GM12878 (cell line): ENCODE results near the gene SIGLEC6. TPM values are rescaled to one million over a fixed set of nuclear protein-coding genes. Genes with fewer than 3 reads are reported as not detected.
A peak's percentile ranks its signal among the peaks of the same experiment; 100 is the strongest.

ENCODE experiments used
- ATAC-seq: fragments of 200-7000 bp; cut with Tn5 transposase; 3 replicates; pipeline ENCODE4 v1.9.1; 2020; ENCODE audit warnings: mild to moderate bottlenecking, moderate library complexity
- BruUV-seq: library from RNA; stranded (reverse); fragments of 400-500 nt; replicated peaks from 2 replicates; lab custom pipeline; 2021; lab: Mats Ljungman, UMichigan
- CTCF ChIA-PET: fragments of 300-600 bp; sonication (Branson Sonifier 250); formaldehyde crosslinking; extraction: SDS; loops from one replicate; lab custom pipeline; 2021; ENCODE audit warnings: inconsistent platforms; lab: Yijun Ruan, JAX
- POLR2A ChIA-PET: fragments of 350-600 bp; formaldehyde crosslinking; extraction: SDS; loops from one replicate; lab custom pipeline; 2021; ENCODE audit warnings: inconsistent platforms; lab: Charles Lee
- RAD21 ChIA-PET: fragments of 300-600 bp; sonication (Branson Sonifier 250); formaldehyde crosslinking; loops from one replicate; lab custom pipeline; 2023; ENCODE audit warnings: antibody characterized with exemption; ENCODE audit not compliant: unreplicated experiment; lab: Charles Lee
- SMC1A ChIA-PET: fragments of 300-600 bp; sonication (Branson Sonifier 250); formaldehyde crosslinking; loops from one replicate; lab custom pipeline; 2023; ENCODE audit not compliant: unreplicated experiment, uncharacterized antibody; lab: Charles Lee
- DNase-seq: peaks from one replicate; pipeline ENCODE4 v3.0.0-alpha.2; 2011; ENCODE audit warnings: low read depth, low spot score
- FAIRE-seq: peaks from 3 replicates; lab custom pipeline; 2011; peaks lifted over from hg19 to GRCh38; lab: Jason Lieb, UNC
- H2AFZ ChIP-seq: 2 replicates; pipeline ENCODE4 v1.6.0; 2011; ENCODE audit warnings: low read depth, low read length, control low read depth; ENCODE audit not compliant: control insufficient read depth
- H3K27ac ChIP-seq: 2 replicates; pipeline ENCODE4 v1.5.1; 2011; ENCODE audit warnings: control low read depth; ENCODE audit not compliant: control insufficient read depth, insufficient read depth
- H3K27me3 ChIP-seq, 2 experiments: replicated peaks in 1 of 2; 2 replicates each; pipeline versions ENCODE4 v1.6.0 to v1.6.1; 2011; ENCODE audit warnings: low read length in 1 of 2; ENCODE audit not compliant: control insufficient read depth in 2 of 2, insufficient read depth in 2 of 2
- H3K36me3 ChIP-seq, 2 experiments: 2 replicates each; pipeline ENCODE4 v1.5.1; 2011; ENCODE audit warnings: low read length in 1 of 2; ENCODE audit not compliant: control insufficient read depth in 2 of 2, insufficient read depth in 2 of 2
- H3K4me1 ChIP-seq: 2 replicates; pipeline ENCODE4 v1.6.1; 2011; ENCODE audit warnings: mild to moderate bottlenecking, low read length, moderate library complexity, mixed read lengths; ENCODE audit not compliant: control insufficient read depth, insufficient read depth
- H3K4me2 ChIP-seq: 2 replicates; pipeline ENCODE4 v1.6.0; 2011; ENCODE audit warnings: control low read depth; ENCODE audit not compliant: control insufficient read depth, insufficient read depth
- H3K4me3 ChIP-seq: fragments of 200-600 bp; sonication (generic); 2 replicates; pipeline ENCODE4 v1.5.1; 2016
- H3K79me2 ChIP-seq: 2 replicates; pipeline ENCODE4 v1.6.0; 2011; ENCODE audit warnings: low read length; ENCODE audit not compliant: control insufficient read depth, insufficient read depth
- H3K9ac ChIP-seq: 2 replicates; pipeline ENCODE4 v1.8.0; 2011; ENCODE audit warnings: low read length, control low read depth, mixed read lengths; ENCODE audit not compliant: control insufficient read depth, insufficient read depth
- H3K9me3 ChIP-seq: replicated peaks from 3 replicates; pipeline ENCODE4 v1.5.1; 2011; ENCODE audit warnings: mild to moderate bottlenecking, low read length; ENCODE audit not compliant: control insufficient read depth, insufficient read depth
- H4K20me1 ChIP-seq: 2 replicates; pipeline ENCODE4 v1.6.0; 2011; ENCODE audit not compliant: control insufficient read depth, insufficient read depth
- BHLHE40 ChIP-seq, 2 experiments: fragments of 450-650 bp in 1 of 2; IDR thresholded peaks; 2 replicates each; pipeline ENCODE4 v1.6.1; 2011 to 2017; ENCODE audit warnings: low read depth in 2 of 2, borderline replicate concordance in 1 of 2, improper control_type of control experiment in 1 of 2, low read length in 1 of 2, mild to moderate bottlenecking in 1 of 2
- EGR1 ChIP-seq, 2 experiments: IDR thresholded peaks; 1 replicate in 1 of 2; 2 replicates in 1 of 2; pipeline ENCODE4 v1.6.1; 2011 to 2012; ENCODE audit warnings: low read depth in 2 of 2, low read length in 2 of 2, borderline replicate concordance in 1 of 2, mild to moderate bottlenecking in 1 of 2, moderate library complexity in 1 of 2
- ELK1 ChIP-seq: IDR thresholded peaks from 2 replicates; pipeline ENCODE4 v1.6.1; 2012; ENCODE audit warnings: low read depth, low read length, improper control_type of control experiment
- IKZF1 ChIP-seq: fragments of 450-650 bp; conservative IDR thresholded peaks from 2 replicates; pipeline ENCODE4 v1.6.1; 2017; ENCODE audit warnings: antibody characterized with exemption, mild to moderate bottlenecking
- MTA2 ChIP-seq: fragments of 450-650 bp; IDR thresholded peaks from 2 replicates; pipeline ENCODE4 v1.6.1; 2016; ENCODE audit warnings: low read depth, mild to moderate bottlenecking, moderate library complexity
- NBN ChIP-seq: fragments of 450-650 bp; IDR thresholded peaks from 2 replicates; pipeline ENCODE4 v1.6.1; 2016
- POLR2AphosphoS5 ChIP-seq: IDR thresholded peaks from 2 replicates; pipeline ENCODE4 v1.6.1; 2011; ENCODE audit warnings: mild to moderate bottlenecking, low read length, inconsistent platforms
- RB1 ChIP-seq: fragments of 450-650 bp; formaldehyde crosslinking; IDR thresholded peaks from 2 replicates; pipeline ENCODE4 v1.6.1; 2017; ENCODE audit warnings: mild to moderate bottlenecking, borderline replicate concordance
- RELB ChIP-seq: fragments of 450-650 bp; IDR thresholded peaks from 2 replicates; pipeline ENCODE4 v1.6.1; 2017; ENCODE audit warnings: low read depth, mild to moderate bottlenecking, moderate library complexity
- SMAD1 ChIP-seq: fragments of 450-650 bp; IDR thresholded peaks from 2 replicates; pipeline ENCODE4 v1.6.1; 2018; ENCODE audit warnings: mild to moderate bottlenecking, low read depth; ENCODE audit not compliant: partially characterized antibody
- SRF ChIP-seq, 2 experiments: IDR thresholded peaks; 2 replicates each; pipeline ENCODE4 v1.6.1; 2011; ENCODE audit warnings: low read depth in 2 of 2, low read length in 2 of 2, mild to moderate bottlenecking in 1 of 2, moderate library complexity in 1 of 2
- ZBTB40 ChIP-seq: fragments of 450-650 bp; IDR thresholded peaks from 2 replicates; pipeline ENCODE4 v1.6.1; 2016; ENCODE audit warnings: mild to moderate bottlenecking, moderate library complexity, borderline replicate concordance
- WGBS: methylation state at CpG from one replicate; pipeline ENCODE4 v1.1.6; 2016; ENCODE audit warnings: low lambda C conversion rate; ENCODE audit not compliant: insufficient replicate concordance, insufficient coverage; ENCODE audit errors: missing lambda C conversion rate; 5-methylcytosine and 5-hydroxymethylcytosine counted together
- in situ Hi-C: fragments of 300-500 bp; cut with MboI; formaldehyde crosslinking; loops from 9 replicates; pipeline ENCODE4 v1.14.3; 2018; ENCODE audit warnings: mixed read lengths
- intact Hi-C: fragments of 100-400 bp; cut with micrococcal nuclease; formaldehyde crosslinking; loops from one replicate; pipeline ENCODE4 v1.14.2; 2022; ENCODE audit not compliant: unreplicated experiment
- polyA plus RNA-seq, 11 experiments: library from polyadenylated mRNA; depleted of rRNA in 4 of 11; unstranded in 6 of 11; stranded (reverse) in 5 of 11; fragments of >200 nt; fragmentation: Nextera tagmentation in 4 of 11; fragmentation: Illumina TruSeq in 1 of 11; extraction: Ambion mirVana in 4 of 11; extraction: Trizol in 1 of 11; gene quantifications; 1 replicate in 1 of 11; 2 replicates in 10 of 11; pipeline versions ENCODE4 v1.2.1 to v1.2.3, GENCODE V29; 2011 to 2016; ENCODE audit warnings: inconsistent platforms in 2 of 11, missing spikeins in 2 of 11, low read depth in 1 of 11
- total RNA-seq, 4 experiments: library from RNA; depleted of rRNA in 3 of 4; stranded (reverse); fragments of >200 nt in 3 of 4; fragmentation: Illumina TruSeq in 1 of 4; extraction: Trizol in 1 of 4; gene quantifications; 2 replicates each; pipeline versions ENCODE4 v1.2.1 to v1.2.3, GENCODE V29; 2013 to 2021

The SIGLEC6 gene
- total and polyA plus RNA-seq, 10 of the 15 experiments (the other 5 are each of a cell fraction or from before 2014, with no cell fraction given) = 0.08 to 0.40 (median 0.27) TPM; not detected in 2

- POLR2A ChIA-PET = interaction anchor here (0.7 to 1.3 kb wide), 2 partner anchors 23 to 618 kb away, joined by 3 to 6 read pairs; no protein-coding TSS in a partner anchor
- Histone ChIP-seq H3K27me3 (no peaks in the 10 kb centered on the region), H4K20me1 (no peaks in the 10 kb centered on the region), H3K4me1 (peaks cover 8% of the 10 kb centered on the region; the same call in 1 of the 2 replicates), H3K4me3 (peak within 1 kb of the TSS; percentile 89), H3K9me3 (no peaks in the 10 kb centered on the region), H2AFZ (peak within 1 kb of the TSS; percentile 77), H3K27ac (peak within 1 kb of the TSS; percentile 49), H3K9ac (peak within 1 kb of the TSS; percentile 5; the same call in 1 of the 2 replicates), H3K79me2 (peaks cover 19% of the 10 kb centered on the region), H3K36me3 (peaks cover 2 to 6% of the 10 kb centered on the region in 2 experiments; a peak in 3 of 4 replicates), H3K4me2 (peak within 1 kb of the TSS; percentile 75)
- SMC1A ChIA-PET = interaction anchor here (0.6 to 1.4 kb wide), 2 partner anchors 50 to 78 kb away, joined by 3 read pairs; no protein-coding TSS in a partner anchor
- DNase-seq (peak; percentile 97), ATAC-seq (peak; percentile 96), FAIRE-seq (peak; percentile 97)
- in situ Hi-C loops = no loop called here
- intact Hi-C loops = loop anchor here (5.0 kb wide), 1 partner anchor 36 kb away; no protein-coding TSS in a partner anchor
- 1% methylated on average over 30 of the region's 30 CpGs for WGBS
- RAD21 ChIA-PET = interaction anchor here (0.6 to 2.8 kb wide), 3 partner anchors 36 to 177 kb away, joined by 3 to 14 read pairs (median 3); no protein-coding TSS in a partner anchor
- no TSS peak for BruUV-seq
- CTCF ChIA-PET = interaction anchor here (1.8 kb wide), 1 partner anchor 86 kb away, joined by 9 read pairs; no protein-coding TSS in a partner anchor
- TF ChIP-seq EGR1 (IDR thresholded peaks at IDR 0.05; ENCODE audit: borderline replicate concordance in 1 of 2, low read depth in 2 of 2, low read length in 2 of 2) = 0 out of 3 replicates have a peak, but pooled peaks of 1 of the 2 experiments have one; percentile 13
- TF ChIP-seq RELB = peak; percentile 95
- TF ChIP-seq SRF (IDR thresholded peaks at IDR 0.05; ENCODE audit: low read depth in 2 of 2, low read length in 2 of 2) = no peak
- TF ChIP-seq RB1 = 0 out of 2 replicates have a peak, but pooled peaks have one; percentile 57
- peak; percentile 21 for TF ChIP-seq SMAD1
- TF ChIP-seq MTA2 = peak; percentile 36; the same call in 1 of the 2 replicates
- TF ChIP-seq ZBTB40 = peak; percentile 93
- peak; percentile 86 for TF ChIP-seq ELK1
- peak; percentile 47; the same call in 1 of the 2 replicates for TF ChIP-seq POLR2AphosphoS5
- peak; percentile 83 for TF ChIP-seq NBN
- TF ChIP-seq IKZF1 = peak; percentile 100
- no peak for TF ChIP-seq BHLHE40 (IDR thresholded peaks at IDR 0.05; ENCODE audit: borderline replicate concordance in 1 of 2, low read depth in 2 of 2, low read length in 1 of 2)
These were observed 39.6 kb upstream of the SIGLEC6 start, which contains the start of gene ZNF175 for GRCh38 chr19:51570962-51571575. Gene ZNF175 (plus strand): TSS chr19:51571283. CDS start chr19:51573330, 2,047 bp downstream.
